Fibroblast of the aortic adventitia (primary cell): ENCODE results near the gene SLC5A10. TPM values are rescaled to one million over a fixed set of nuclear protein-coding genes. Genes with fewer than 3 reads are reported as not detected.

Experiments
- DNase-seq: peaks from one replicate; pipeline ENCODE4 v3.0.0-alpha.2; 2010; ENCODE audit warnings: low read depth
- H3K4me3 ChIP-seq: 2 replicates; pipeline ENCODE4 v1.5.1; 2011; ENCODE audit warnings: low read depth, mild to moderate bottlenecking, control low read depth, low read length, moderate library complexity
- CTCF ChIP-seq: IDR thresholded peaks from 2 replicates; pipeline ENCODE4 v1.5.1; 2011; ENCODE audit warnings: mild to moderate bottlenecking, low read length, control low read depth, inconsistent platforms; ENCODE audit not compliant: insufficient read depth
- total RNA-seq: library from RNA; depleted of rRNA; stranded (reverse); fragments of >200 nt; gene quantifications from 2 replicates; pipeline ENCODE4 v1.2.3, GENCODE V29; 2012; ENCODE audit warnings: low replicate concordance

The SLC5A10 gene
- total RNA-seq, 1 donor, result not detected

- no peak for TF ChIP-seq CTCF
- H3K4me3 ChIP-seq, result no peak overlapping the region
- no peak for DNase-seq
These were observed 53.9 kb downstream of the SLC5A10 start for GRCh38 chr17:19005789-19006430.

GRCh38 chr17:19006698-19007097 lies 54.7 kb downstream of the SLC5A10 start:
- no peak for DNase-seq
- no peak for TF ChIP-seq CTCF
- no peak overlapping the region for H3K4me3 ChIP-seq

GRCh38 chr17:19009970-19010369 lies 58.0 kb downstream of the SLC5A10 start:
- H3K4me3 ChIP-seq, result no peak overlapping the region
- DNase-seq, result no peak
- no peak for TF ChIP-seq CTCF

- DNase-seq, result no peak
- TF ChIP-seq CTCF, result no peak
- H3K4me3 ChIP-seq, result no peak overlapping the region
These were observed 59.0 kb downstream of the SLC5A10 start for GRCh38 chr17:19010729-19011505.

GRCh38 chr17:19011581-19011980 lies 59.6 kb downstream of the SLC5A10 start:
- no peak for TF ChIP-seq CTCF
- DNase-seq, result no peak
- H3K4me3 ChIP-seq, result no peak overlapping the region

GRCh38 chr17:19012171-19013080 lies 60.5 kb downstream of the SLC5A10 start:
- H3K4me3 ChIP-seq, result no peak overlapping the region
- TF ChIP-seq CTCF, result no peak
- DNase-seq, result no peak
